Skeletal muscle tissue (tissue), 4 donors: ENCODE data around the gene TMEM61. TPM values are rescaled to one million over a fixed set of nuclear protein-coding genes. Genes with fewer than 3 reads are reported as not detected.
"Not testable (repeated sequence)": the region's sequence is repeated elsewhere in the genome, so short reads cannot be mapped to it uniquely, and the experiment has no call there.

Source experiments
- H3K27ac ChIP-seq: one replicate; pipeline ENCODE4 v1.7.0; 2013; ENCODE audit warnings: mild to moderate bottlenecking, low read depth, low read length, inconsistent platforms
- H3K27me3 ChIP-seq, 3 donors: one replicate each; pipeline ENCODE4 v1.7.0; 2013; ENCODE audit warnings: low read length in 3 of 3; ENCODE audit not compliant: control insufficient read depth in 3 of 3, insufficient read depth in 3 of 3
- H3K36me3 ChIP-seq, 3 donors: one replicate each; pipeline ENCODE4 v1.7.0; 2013; ENCODE audit warnings: low read length in 3 of 3; ENCODE audit not compliant: control insufficient read depth in 3 of 3, insufficient read depth in 3 of 3
- H3K4me1 ChIP-seq, 3 donors: one replicate each; pipeline ENCODE4 v1.7.0; 2013; ENCODE audit warnings: low read length in 3 of 3, mild to moderate bottlenecking in 3 of 3; ENCODE audit not compliant: control insufficient read depth in 3 of 3, insufficient read depth in 3 of 3
- H3K4me3 ChIP-seq, 3 donors: one replicate each; pipeline ENCODE4 v1.7.0; 2013; ENCODE audit warnings: low read length in 3 of 3
- H3K9ac ChIP-seq, 3 donors: one replicate each; pipeline ENCODE4 v1.7.0; 2013; ENCODE audit warnings: low read length in 3 of 3, mild to moderate bottlenecking in 3 of 3, moderate library complexity in 2 of 3, low read depth in 1 of 3
- H3K9me3 ChIP-seq, 3 donors: one replicate each; pipeline ENCODE4 v1.7.0; 2013; ENCODE audit warnings: low read length in 3 of 3; ENCODE audit not compliant: control insufficient read depth in 3 of 3
- total RNA-seq: library from RNA; depleted of rRNA; stranded (reverse); fragments of >200 nt; gene quantifications from one replicate; pipeline ENCODE4 v1.2.3, GENCODE V29; 2014
- donor health status: Osteomylitis.

Gene TMEM61
- total RNA-seq, 1 donor from 2014 or later, result not detected

DNA sequence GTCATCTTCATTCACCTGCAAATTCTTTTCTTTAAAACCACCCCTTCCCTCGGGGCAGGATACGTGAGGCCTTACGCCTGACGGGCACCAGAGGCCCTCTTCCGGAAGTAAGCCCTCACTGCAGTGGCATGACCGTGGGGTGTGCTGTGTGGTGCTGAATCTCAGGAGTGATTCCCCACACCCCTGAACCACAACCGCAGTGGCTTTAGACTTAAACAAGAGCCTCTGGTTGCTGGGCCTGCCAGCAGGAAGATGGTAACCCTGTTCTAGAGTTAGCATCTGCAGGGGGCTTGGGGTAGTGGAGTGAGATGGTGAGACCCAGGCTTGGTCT, 30.4 kb downstream of the TMEM61 start:
- H3K27me3 ChIP-seq, result peaks cover 4 to 14% (median 6%) of the 10 kb centered on the region in 3 donors
- peaks cover 5 to 17% (median 12%) of the 10 kb centered on the region in 3 donors for H3K4me1 ChIP-seq
- no peaks in the 10 kb centered on the region for H3K36me3 ChIP-seq
- H3K27ac ChIP-seq, result no peak overlapping the region
- H3K9ac ChIP-seq, result no peak overlapping the region
- H3K4me3 ChIP-seq, result no peak overlapping the region
- no peaks in the 10 kb centered on the region for H3K9me3 ChIP-seq

DNA sequence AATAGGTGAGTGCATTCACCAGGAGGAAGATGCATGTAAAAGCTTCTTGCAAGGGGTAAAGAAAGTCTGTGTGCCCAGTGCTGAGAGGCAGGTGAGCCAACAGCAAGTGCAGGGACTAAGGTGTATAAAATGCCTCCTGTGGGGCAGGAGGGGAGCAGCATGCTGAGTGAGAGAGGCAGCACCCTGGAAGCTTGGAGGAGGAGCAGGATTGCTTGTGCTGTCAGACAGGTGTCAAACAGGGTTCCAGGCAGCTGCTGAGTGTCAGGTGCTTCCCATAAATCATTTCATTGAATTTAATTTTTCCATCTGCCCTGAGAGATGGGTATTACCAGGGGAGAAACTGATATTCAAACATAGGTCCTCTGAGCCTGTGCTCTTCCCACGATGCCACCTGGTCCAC, 32.2 kb downstream of the TMEM61 start:
- peaks cover 4 to 14% (median 6%) of the 10 kb centered on the region in 3 donors for H3K27me3 ChIP-seq
- no peak overlapping the region for H3K4me3 ChIP-seq
- H3K9me3 ChIP-seq, result no peaks in the 10 kb centered on the region
- H3K27ac ChIP-seq, result no peak overlapping the region
- H3K9ac ChIP-seq, result no peak overlapping the region
- H3K4me1 ChIP-seq, result peaks cover 5 to 19% (median 12%) of the 10 kb centered on the region in 3 donors
- H3K36me3 ChIP-seq, result no peaks in the 10 kb centered on the region

DNA sequence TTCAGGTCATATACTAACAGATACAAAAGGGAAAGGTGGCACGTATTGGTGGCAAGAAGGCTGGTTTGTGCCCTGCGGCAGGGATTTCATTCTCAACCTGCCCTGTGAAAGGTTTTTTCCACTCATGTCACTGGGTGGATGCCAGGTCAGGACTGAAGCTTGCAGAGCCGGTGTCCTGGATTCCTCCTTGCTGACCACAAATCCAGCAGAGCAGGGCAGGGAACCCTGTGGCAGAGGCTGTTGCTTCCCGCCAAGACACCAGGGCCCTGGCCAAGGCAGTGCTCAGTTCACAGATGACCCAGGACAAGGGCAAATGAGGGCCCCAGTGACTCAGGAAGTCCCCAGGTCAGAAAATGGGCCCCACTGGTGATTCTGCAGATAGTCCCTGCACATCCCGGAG, 34.7 kb downstream of the TMEM61 start:
- no peaks in the 10 kb centered on the region for H3K9me3 ChIP-seq
- no peak overlapping the region for H3K9ac ChIP-seq
- H3K4me3 ChIP-seq, result no peak overlapping the region
- no peaks in the 10 kb centered on the region for H3K36me3 ChIP-seq
- no peak overlapping the region for H3K27ac ChIP-seq
- peaks cover 4 to 17% (median 11%) of the 10 kb centered on the region in 3 donors for H3K27me3 ChIP-seq
- H3K4me1 ChIP-seq, result peaks cover 5 to 19% (median 12%) of the 10 kb centered on the region in 3 donors

DNA sequence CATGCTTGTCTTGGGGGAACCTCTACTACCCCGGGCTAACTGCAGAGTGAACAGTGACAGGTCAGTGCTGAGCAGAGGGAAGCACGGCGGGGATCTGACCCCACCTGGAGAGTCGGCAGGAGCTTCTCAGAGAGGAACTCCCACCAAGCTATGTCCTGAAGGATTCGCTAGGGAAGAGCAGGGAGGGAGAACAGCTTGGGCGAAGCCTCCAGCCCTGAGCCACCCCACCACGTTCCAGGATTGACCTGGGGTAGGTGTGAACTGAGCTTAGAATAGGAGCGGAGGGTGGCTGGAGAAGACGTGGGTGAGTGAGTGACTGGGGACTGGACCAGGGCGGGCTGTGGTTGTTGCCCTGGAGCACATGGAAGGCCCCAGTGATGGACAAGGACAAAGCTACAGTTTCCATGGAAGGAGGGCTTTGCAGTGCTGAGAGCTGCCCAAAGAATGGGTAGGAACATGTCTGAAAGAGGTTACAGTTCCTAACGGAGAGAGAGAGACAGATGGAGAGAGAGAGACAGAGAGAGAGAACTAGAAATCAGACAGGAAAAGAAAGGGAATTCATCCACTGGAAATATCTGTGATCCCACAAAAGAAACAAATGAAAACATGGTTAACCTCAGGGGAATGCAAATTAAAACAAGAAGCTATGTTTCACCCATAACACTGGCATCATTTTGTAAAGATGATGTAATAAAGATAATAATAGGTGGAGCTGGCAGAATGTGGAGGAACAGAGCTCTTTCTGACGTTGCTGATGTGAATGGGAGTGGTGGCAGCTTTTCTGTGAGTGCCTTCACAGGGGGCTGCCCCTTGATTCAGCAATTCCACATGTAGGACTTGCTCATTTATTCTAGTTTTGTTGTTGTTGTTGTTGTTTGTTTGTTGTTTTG, 35.5 kb downstream of the TMEM61 start:
- Histone ChIP-seq H3K27me3 (peaks cover 4 to 17% (median 14%) of the 10 kb centered on the region in 3 donors), H3K36me3 (no peaks in the 10 kb centered on the region), H3K4me1 (peaks cover 5 to 19% (median 12%) of the 10 kb centered on the region in 3 donors), H3K4me3 (no peak overlapping the region), H3K9me3 (no peaks in the 10 kb centered on the region), H3K9ac (no peak overlapping the region), H3K27ac (no peak overlapping the region)

DNA sequence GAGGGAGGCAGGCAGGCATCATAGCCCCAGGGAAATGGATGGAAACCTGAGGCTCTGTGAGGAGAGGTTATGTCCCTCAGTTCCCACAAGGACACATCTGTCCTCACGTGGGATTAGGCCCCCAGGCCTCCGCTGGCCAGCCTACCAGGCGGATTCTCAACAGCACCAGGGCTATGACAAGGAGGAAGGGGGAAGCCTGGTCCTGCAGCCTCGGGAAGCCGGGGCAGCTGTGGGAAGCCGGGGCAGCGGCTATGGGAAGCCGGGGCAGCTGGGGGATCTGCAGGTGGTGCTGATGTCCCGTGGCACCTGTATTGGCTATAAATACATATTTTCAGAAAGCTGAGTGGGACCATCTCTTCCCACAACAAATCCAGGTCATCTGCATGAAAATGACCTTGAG, 38.0 kb downstream of the TMEM61 start:
- Histone ChIP-seq H3K4me1 (peaks cover 0 to 14% (median 9%) of the 10 kb centered on the region in 3 donors), H3K9me3 (no peaks in the 10 kb centered on the region), H3K9ac (no peak overlapping the region), H3K4me3 (no peak overlapping the region), H3K27ac (no peak overlapping the region), H3K36me3 (no peaks in the 10 kb centered on the region), H3K27me3 (peaks cover 4 to 16% (median 14%) of the 10 kb centered on the region in 3 donors)

DNA sequence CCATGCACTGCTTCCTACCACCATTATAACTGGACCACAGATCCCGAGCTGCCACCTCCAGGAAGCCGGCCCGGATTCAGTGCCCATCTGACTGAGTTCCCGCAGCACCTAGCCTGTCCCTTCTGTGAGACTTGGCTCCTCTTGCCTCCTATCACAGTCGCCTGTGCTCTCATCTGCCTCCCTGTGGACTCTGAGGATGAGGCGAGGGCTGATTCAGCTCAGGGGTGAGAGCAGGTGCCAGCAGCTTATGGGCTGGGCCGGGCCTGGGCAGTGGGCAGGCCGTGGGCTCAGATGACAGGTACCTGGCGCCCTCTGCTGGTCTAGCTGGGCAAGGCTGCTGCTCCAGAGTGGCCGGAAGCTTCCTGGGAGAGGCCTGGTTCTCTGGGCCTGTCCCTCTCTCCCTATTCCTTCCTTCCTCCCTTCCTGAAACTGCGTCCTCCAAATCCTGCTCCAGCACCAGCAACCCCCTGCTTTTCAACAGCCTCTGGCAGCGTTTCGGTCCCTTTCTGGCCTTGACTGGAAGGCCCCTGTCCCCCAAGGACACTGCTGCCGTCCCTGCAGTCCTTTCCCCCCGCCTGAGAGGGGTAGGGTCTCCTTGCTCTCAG, 41.6 kb downstream of the TMEM61 start:
- H3K9me3 ChIP-seq, result no peaks in the 10 kb centered on the region
- peaks cover 0 to 8% (median 3%) of the 10 kb centered on the region in 3 donors for H3K27me3 ChIP-seq
- H3K9ac ChIP-seq, result peak overlapping the region in 1 of 3 donors; percentile 40
- no peaks in the 10 kb centered on the region for H3K36me3 ChIP-seq
- no peaks in the 10 kb centered on the region for H3K4me1 ChIP-seq
- H3K27ac ChIP-seq, result no peak overlapping the region
- no peak overlapping the region for H3K4me3 ChIP-seq

DNA sequence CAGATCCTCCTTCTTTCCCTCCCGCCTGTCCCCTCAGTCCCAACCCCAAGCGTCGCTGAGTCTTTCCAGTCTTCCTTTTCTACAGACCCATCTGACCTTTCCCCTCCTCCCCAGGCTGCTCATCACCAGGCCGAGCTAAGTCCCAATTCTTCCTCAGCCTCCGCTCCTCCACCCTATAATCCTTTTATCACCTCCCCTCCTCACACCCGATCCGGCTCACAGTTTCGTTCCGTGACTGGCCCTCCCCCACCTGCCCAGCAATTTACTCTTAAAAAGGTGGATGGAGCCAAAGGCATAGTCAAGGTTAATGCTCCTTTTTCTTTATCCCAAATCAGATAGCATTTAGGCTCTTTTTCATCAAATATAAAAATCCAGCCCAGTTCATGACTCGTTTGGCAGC, 43.7 kb downstream of the TMEM61 start:
- H3K9ac ChIP-seq, H3K27me3 ChIP-seq, H3K9me3 ChIP-seq, H3K36me3 ChIP-seq, H3K4me1 ChIP-seq, H3K4me3 ChIP-seq, H3K27ac ChIP-seq: not testable (repeated sequence)

DNA sequence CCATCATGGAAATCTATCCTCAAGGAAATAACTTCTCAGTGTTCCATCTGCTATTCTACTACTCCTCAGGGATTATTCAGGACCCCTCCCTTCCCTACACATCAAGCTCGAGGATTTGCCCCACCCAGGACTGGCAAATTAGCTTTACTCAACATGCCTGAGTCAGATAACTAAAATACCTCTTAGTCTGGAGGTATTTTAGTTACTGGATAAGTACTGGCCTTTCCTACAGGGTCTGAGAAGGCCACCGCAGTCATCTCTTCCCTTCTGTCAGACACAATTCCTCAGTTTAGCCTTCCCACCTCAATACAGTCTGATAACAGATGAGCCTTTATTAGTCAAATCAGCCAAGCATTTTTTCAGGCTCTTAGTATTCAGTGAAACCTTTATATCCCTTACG, 46.3 kb downstream of the TMEM61 start:
- not testable (repeated sequence) for H3K27ac ChIP-seq, H3K4me1 ChIP-seq, H3K9me3 ChIP-seq, H3K27me3 ChIP-seq, H3K36me3 ChIP-seq, H3K9ac ChIP-seq, H3K4me3 ChIP-seq

DNA sequence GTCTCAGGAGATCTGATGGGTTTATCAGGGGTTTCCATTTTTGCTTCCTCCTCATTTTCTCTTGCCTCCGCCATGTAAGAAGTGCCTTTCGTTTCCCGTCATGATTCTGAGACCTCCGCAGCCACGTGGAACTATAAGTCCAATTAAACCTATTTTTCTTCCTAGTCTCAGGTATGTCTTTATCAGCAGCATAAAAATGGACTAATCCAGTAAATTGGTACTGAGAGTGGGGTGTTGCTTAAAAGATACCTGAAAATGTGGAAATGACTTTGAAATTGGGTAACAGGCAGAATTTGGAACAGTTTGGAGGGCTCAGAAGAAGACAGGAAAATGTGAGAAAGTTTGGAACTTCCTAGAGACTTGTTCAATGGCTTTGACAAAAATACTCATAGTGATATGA, 50.7 kb downstream of the TMEM61 start:
- not testable (repeated sequence) for H3K27ac ChIP-seq, H3K4me1 ChIP-seq, H3K4me3 ChIP-seq, H3K9me3 ChIP-seq, H3K9ac ChIP-seq, H3K36me3 ChIP-seq
- H3K27me3 ChIP-seq, result peaks cover 12 to 17% (median 12%) of the 10 kb centered on the region in 3 donors

DNA sequence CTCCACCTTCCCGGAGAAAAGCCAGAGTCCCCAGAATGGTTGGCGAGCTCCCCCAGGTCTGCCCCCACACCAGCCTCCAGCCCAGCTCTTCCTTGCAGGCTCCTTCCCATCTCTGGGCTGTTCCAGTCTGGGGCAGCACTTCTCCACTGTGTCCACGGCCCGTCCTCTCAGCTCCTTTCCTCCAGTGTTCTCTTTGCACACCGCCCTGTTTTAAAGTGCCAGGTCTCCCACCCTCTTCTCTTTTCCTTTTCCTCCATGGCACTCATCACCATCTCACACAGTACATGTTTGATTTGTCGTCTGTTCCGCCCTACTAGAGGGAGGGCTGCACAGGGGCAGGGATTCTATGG, 52.8 kb downstream of the TMEM61 start:
- peaks cover 26 to 36% (median 32%) of the 10 kb centered on the region in 3 donors for H3K27me3 ChIP-seq

More for the DNA sequence above, 52.8 kb downstream of the TMEM61 start:
- no peak overlapping the region for H3K9ac ChIP-seq
- no peaks in the 10 kb centered on the region for H3K9me3 ChIP-seq
- H3K36me3 ChIP-seq, result no peaks in the 10 kb centered on the region
- no peak overlapping the region for H3K4me3 ChIP-seq
- H3K27ac ChIP-seq, result no peak overlapping the region
- H3K4me1 ChIP-seq, result no peaks in the 10 kb centered on the region
